ENCODE results near the gene GJC2. TPM values are rescaled to one million over a fixed set of nuclear protein-coding genes. Genes with fewer than 3 reads are reported as not detected.

Gene GJC2
- total and polyA plus RNA-seq, 10 of the 15 experiments (the other 5 are each of a cell fraction or from before 2014, with no cell fraction given): 0.04 to 0.44 (median 0.07) TPM; not detected in 4

DNA sequence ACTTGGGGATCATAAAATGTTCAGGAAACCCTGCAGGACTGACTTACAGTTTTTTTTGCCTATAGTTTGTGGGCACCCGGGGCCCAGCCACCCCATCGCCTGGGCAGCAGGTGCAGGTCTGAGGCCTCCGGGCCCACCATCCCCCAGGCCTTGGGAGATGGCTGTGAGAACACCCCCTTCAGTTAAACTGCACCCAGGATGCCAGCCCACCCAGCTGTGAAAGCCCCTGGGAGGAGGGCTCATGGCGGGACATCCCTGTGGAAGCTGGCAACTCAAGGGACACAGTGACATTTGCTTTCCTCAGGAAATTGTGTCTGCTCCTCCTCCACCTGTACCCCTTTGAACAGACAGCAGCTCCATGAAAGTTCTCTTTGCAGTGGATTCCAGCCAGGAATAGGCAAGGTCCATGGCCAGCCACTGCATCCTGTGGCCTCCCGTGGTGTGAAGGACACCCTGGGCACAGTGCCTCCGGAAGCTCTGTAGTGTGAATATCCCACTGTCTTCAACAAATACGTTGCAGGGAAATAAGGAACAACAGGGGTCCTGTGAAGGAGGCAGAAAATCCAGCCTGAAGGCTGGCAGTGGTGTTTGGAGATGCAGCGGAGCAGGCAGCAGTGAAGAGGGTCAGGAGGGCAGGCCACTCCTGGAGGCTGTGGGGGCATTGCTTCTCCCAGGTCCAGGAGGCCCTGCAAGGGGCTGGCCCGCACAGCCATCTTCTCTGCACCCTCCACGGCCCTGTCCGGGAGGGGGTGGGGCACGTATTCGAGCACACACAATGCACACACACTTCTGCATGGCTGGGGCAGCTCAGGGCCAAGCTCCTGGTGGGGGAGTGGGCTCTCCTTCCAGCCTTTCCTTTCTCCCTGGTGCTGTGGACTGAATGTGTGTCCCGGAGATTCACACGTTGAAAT is 56.1 kb downstream of the GJC2 start:
- no peak for TF ChIP-seq BHLHE40 (IDR thresholded peaks at IDR 0.05; ENCODE audit: borderline replicate concordance in 1 of 2, low read depth in 2 of 2, low read length in 1 of 2)
- TF ChIP-seq HCFC1 (IDR thresholded peaks at IDR 0.05; ENCODE audit: low read length): no peak
- TF ChIP-seq RUNX3 (IDR thresholded peaks at IDR 0.05; ENCODE audit: low read length): no peak
- TF ChIP-seq CHD1 (IDR thresholded peaks at IDR 0.05; ENCODE audit: low read depth, low read length): no peak
- no peak for TF ChIP-seq SMAD1 (IDR thresholded peaks at IDR 0.05; ENCODE audit: low read depth, partially characterized antibody)
- TF ChIP-seq, protein P1, sequence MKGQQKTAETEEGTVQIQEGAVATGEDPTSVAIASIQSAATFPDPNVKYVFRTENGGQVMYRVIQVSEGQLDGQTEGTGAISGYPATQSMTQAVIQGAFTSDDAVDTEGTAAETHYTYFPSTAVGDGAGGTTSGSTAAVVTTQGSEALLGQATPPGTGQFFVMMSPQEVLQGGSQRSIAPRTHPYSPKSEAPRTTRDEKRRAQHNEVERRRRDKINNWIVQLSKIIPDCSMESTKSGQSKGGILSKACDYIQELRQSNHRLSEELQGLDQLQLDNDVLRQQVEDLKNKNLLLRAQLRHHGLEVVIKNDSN (IDR thresholded peaks at IDR 0.05; ENCODE audit: borderline replicate concordance, extremely low read length, insufficient read depth, low read depth, low read length): no peak
- no peak for TF ChIP-seq STAT1 (conservative IDR thresholded peaks at IDR 0.05)
- no peak for TF ChIP-seq POU2F2 (IDR thresholded peaks at IDR 0.05; ENCODE audit: borderline replicate concordance, low read depth, low read length)
- TF ChIP-seq TCF12 (IDR thresholded peaks at IDR 0.05; ENCODE audit: low read depth, low read length): no peak
- TF ChIP-seq ZNF24 (IDR thresholded peaks at IDR 0.05): no peak
- DNase-seq (ENCODE audit: low read depth, low spot score): no peak
- no TSS peak for BruUV-seq (replicated peaks)
- Histone ChIP-seq H3K4me3 (no peak overlapping the region), H3K4me2 (ENCODE audit: control insufficient read depth, insufficient read depth) (no peak overlapping the region), H3K27ac (ENCODE audit: control insufficient read depth, insufficient read depth) (no peak overlapping the region), H4K20me1 (ENCODE audit: control insufficient read depth, insufficient read depth) (no peaks in the 10 kb centered on the region), H3K36me3 (ENCODE audit: control insufficient read depth in 2 of 2, insufficient read depth in 2 of 2, low read length in 1 of 2) (no peaks in the 10 kb centered on the region), H3K4me1 (ENCODE audit: control insufficient read depth, insufficient read depth, low read length) (no peaks in the 10 kb centered on the region), H3K9ac (ENCODE audit: control insufficient read depth, insufficient read depth, low read length) (no peak overlapping the region), H3K9me3 (replicated peaks; ENCODE audit: control insufficient read depth, insufficient read depth, low read length) (no peaks in the 10 kb centered on the region), H3K27me3 (replicated peaks in 1 of 2; ENCODE audit: control insufficient read depth in 2 of 2, insufficient read depth in 2 of 2, low read length in 1 of 2) (no peaks in the 10 kb centered on the region; a peak in 2 of 4 replicates), H2AFZ (ENCODE audit: control insufficient read depth, low read depth, low read length) (no peak overlapping the region), H3K79me2 (ENCODE audit: control insufficient read depth, insufficient read depth, low read length) (no peaks in the 10 kb centered on the region)
- ChIA-PET POLR2A (no interaction called here), RAD21 (ENCODE audit: unreplicated experiment) (no interaction called here), CTCF (no interaction called here), SMC1A (ENCODE audit: uncharacterized antibody, unreplicated experiment) (no interaction called here)
- ATAC-seq: no peak
- intact Hi-C loops (cut with micrococcal nuclease; ENCODE audit: unreplicated experiment): no loop called here
- no peak for FAIRE-seq
- 21% methylated on average over 15 of the region's 15 CpGs for WGBS (ENCODE audit: insufficient coverage, insufficient replicate concordance, low lambda C conversion rate, missing lambda C conversion rate)
- in situ Hi-C loops (cut with MboI): no loop called here
